GM19035 (cell line): Measurements from ENCODE around the gene MYO10.
"Not testable (repeated sequence)": the region's sequence is repeated elsewhere in the genome, so short reads cannot be mapped to it uniquely, and the experiment has no call there.

Source experiments
- ATAC-seq: cut with Tn5 transposase; IDR thresholded peaks from one replicate; pipeline ENCODE4 v1.9.1; 2021; ENCODE audit not compliant: unreplicated experiment

Gene MYO10

GRCh38 chr5:16936150-16936988, at the start of gene MYO10:
Gene MYO10, minus strand, starts transcription at chr5:16936288. Its CDS starts 480 bp downstream, at chr5:16935808.
- ATAC-seq, result peak; percentile 66

- not testable (repeated sequence) for ATAC-seq
Observed at GRCh38 chr5:16985304-16985703, 49.2 kb upstream of the MYO10 start.

- ATAC-seq, result no peak
Observed at GRCh38 chr5:16983972-16984371, 47.9 kb upstream of the MYO10 start.

GRCh38 chr5:16983022-16983639, 47.0 kb upstream of the MYO10 start:
- ATAC-seq, result no peak

- no peak for ATAC-seq
Observed at GRCh38 chr5:16981700-16982099, 45.6 kb upstream of the MYO10 start.

GRCh38 chr5:16980983-16981382, 44.9 kb upstream of the MYO10 start:
- no peak for ATAC-seq

GRCh38 chr5:16978296-16978695, 42.2 kb upstream of the MYO10 start:
- no peak for ATAC-seq

- ATAC-seq, result peak; percentile 61
Observed at GRCh38 chr5:16976625-16977008, 40.5 kb upstream of the MYO10 start.

- ATAC-seq, result peak; percentile 81
Observed at GRCh38 chr5:16975950-16976624, 40.0 kb upstream of the MYO10 start.

GRCh38 chr5:16974981-16975380, 38.9 kb upstream of the MYO10 start:
- ATAC-seq, result no peak

GRCh38 chr5:16970826-16971225, 34.7 kb upstream of the MYO10 start:
- no peak for ATAC-seq

- no peak for ATAC-seq
Observed at GRCh38 chr5:16970260-16970659, 34.2 kb upstream of the MYO10 start.

GRCh38 chr5:16965581-16965980, 29.5 kb upstream of the MYO10 start:
- no peak for ATAC-seq

- no peak for ATAC-seq
Observed at GRCh38 chr5:16963821-16964220, 27.7 kb upstream of the MYO10 start.

- ATAC-seq, result no peak
Observed at GRCh38 chr5:16961131-16961530, 25.0 kb upstream of the MYO10 start.

GRCh38 chr5:16957304-16958196, 21.5 kb upstream of the MYO10 start:
- no peak for ATAC-seq

- ATAC-seq, result no peak
Observed at GRCh38 chr5:16953729-16954128, 17.6 kb upstream of the MYO10 start.

GRCh38 chr5:16952968-16953671, 17.0 kb upstream of the MYO10 start:
- no peak for ATAC-seq

- ATAC-seq, result no peak
Observed at GRCh38 chr5:16946725-16947124, 10.6 kb upstream of the MYO10 start.

- ATAC-seq, result no peak
Observed at GRCh38 chr5:16944816-16945562, 8.9 kb upstream of the MYO10 start.
